MM.1S (cell line): Measurements from ENCODE around the gene TMEM132D.

ENCODE experiments used
- EZH2 ChIP-seq: fragments of 300-600 bp; sonication (generic); optimal IDR thresholded peaks from 2 replicates; pipeline ENCODE3; 2017; ENCODE audit warnings: low read depth, mild to moderate bottlenecking, antibody characterized with exemption, low read length, mixed read lengths
- EZH2phosphoT487 ChIP-seq: fragments of 300-600 bp; sonication (generic); IDR thresholded peaks from 2 replicates; pipeline ENCODE4 v1.6.1; 2018; ENCODE audit warnings: antibody characterized with exemption, low read length
- TF ChIP-seq, protein P1 (sequence below): fragments of 300-600 bp; sonication (generic); IDR thresholded peaks from 2 replicates; pipeline ENCODE4 v1.5.1; 2016; ENCODE audit warnings: antibody characterized with exemption, low read length, mixed read lengths

DNA sequence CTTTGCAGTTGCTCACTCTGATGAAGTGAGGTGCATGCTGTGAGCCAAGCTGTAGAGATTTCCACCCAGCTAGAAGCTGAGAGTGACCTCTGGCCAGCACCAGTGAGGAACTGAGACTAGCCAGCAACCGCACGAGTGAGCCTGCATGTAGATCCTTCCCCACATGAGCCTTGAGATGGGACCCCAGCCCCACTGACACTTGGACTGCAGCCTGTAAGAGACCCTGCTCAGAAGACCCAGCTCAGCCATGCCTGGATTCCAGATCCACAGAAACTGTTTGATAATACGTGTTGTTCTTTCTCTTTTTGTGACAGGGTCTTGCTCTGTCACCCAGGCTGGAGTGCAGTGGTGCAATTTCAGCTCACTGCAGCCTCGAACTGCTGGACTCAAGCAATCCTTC lies 821.4 kb downstream of the TMEM132D start:
- TF ChIP-seq, protein P1, sequence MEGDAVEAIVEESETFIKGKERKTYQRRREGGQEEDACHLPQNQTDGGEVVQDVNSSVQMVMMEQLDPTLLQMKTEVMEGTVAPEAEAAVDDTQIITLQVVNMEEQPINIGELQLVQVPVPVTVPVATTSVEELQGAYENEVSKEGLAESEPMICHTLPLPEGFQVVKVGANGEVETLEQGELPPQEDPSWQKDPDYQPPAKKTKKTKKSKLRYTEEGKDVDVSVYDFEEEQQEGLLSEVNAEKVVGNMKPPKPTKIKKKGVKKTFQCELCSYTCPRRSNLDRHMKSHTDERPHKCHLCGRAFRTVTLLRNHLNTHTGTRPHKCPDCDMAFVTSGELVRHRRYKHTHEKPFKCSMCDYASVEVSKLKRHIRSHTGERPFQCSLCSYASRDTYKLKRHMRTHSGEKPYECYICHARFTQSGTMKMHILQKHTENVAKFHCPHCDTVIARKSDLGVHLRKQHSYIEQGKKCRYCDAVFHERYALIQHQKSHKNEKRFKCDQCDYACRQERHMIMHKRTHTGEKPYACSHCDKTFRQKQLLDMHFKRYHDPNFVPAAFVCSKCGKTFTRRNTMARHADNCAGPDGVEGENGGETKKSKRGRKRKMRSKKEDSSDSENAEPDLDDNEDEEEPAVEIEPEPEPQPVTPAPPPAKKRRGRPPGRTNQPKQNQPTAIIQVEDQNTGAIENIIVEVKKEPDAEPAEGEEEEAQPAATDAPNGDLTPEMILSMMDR, result no peak
- TF ChIP-seq EZH2 (no peak), EZH2phosphoT487 (no peak)
